WI38 (cell line): Measurements from ENCODE around the gene NRG3.

Experiments used
- H3K4me3 ChIP-seq: 2 replicates; pipeline ENCODE4 v1.5.1; 2011; ENCODE audit warnings: low read depth, mild to moderate bottlenecking, control low read depth, low read length
- CTCF ChIP-seq: IDR thresholded peaks from 2 replicates; pipeline ENCODE4 v1.5.1; 2012; ENCODE audit warnings: low read depth, mild to moderate bottlenecking, control low read depth, low read length

Gene NRG3

GRCh38 chr10:81917666-81918065 lies 42.7 kb downstream of the NRG3 start:
- TF ChIP-seq CTCF: no peak
- no peak overlapping the region for H3K4me3 ChIP-seq

GRCh38 chr10:81918766-81919165 lies 43.8 kb downstream of the NRG3 start:
- no peak for TF ChIP-seq CTCF

GRCh38 chr10:81920213-81920829 lies 45.3 kb downstream of the NRG3 start:
- no peak for TF ChIP-seq CTCF

More at GRCh38 chr10:81918766-81919165, 43.8 kb downstream of the NRG3 start:
- H3K4me3 ChIP-seq: no peak overlapping the region

GRCh38 chr10:81928119-81928518 lies 53.1 kb downstream of the NRG3 start:
- TF ChIP-seq CTCF: no peak
- H3K4me3 ChIP-seq: no peak overlapping the region

More at GRCh38 chr10:81920213-81920829, 45.3 kb downstream of the NRG3 start:
- no peak overlapping the region for H3K4me3 ChIP-seq

GRCh38 chr10:81943583-81943982 lies 68.6 kb downstream of the NRG3 start:
- no peak for TF ChIP-seq CTCF
- H3K4me3 ChIP-seq: no peak overlapping the region

- no peak overlapping the region for H3K4me3 ChIP-seq
- TF ChIP-seq CTCF: no peak
Measured at GRCh38 chr10:81944609-81945008, 69.6 kb downstream of the NRG3 start.

GRCh38 chr10:81949283-81949682 lies 74.3 kb downstream of the NRG3 start:
- no peak overlapping the region for H3K4me3 ChIP-seq
- TF ChIP-seq CTCF: no peak
